T47D (cell line): ENCODE results near the gene C19orf38.

Experiments used
- DNase-seq, 2 experiments: peaks; one replicate each; pipeline versions ENCODE4 v3.0.0 to v3.0.0-alpha.2; 2011 to 2012; ENCODE audit warnings: low read depth in 1 of 2, low spot score in 1 of 2
- JUND ChIP-seq: IDR thresholded peaks from 2 replicates; pipeline ENCODE4 v1.6.1; 2012; ENCODE audit warnings: low read depth
- in situ Hi-C: cut with HindIII; loops from 2 replicates; pipeline ENCODE4 v1.10.0; 2016; ENCODE audit warnings: low sequenced_read_pairs, low pct_unique_long_range_greater_than_20kb

Gene C19orf38

GRCh38 chr19:10915130-10916091 lies 67.2 kb downstream of the C19orf38 start:
- DNase-seq: no peak
- no peak for TF ChIP-seq JUND
- in situ Hi-C loops: no loop called here

- TF ChIP-seq JUND: no peak
- in situ Hi-C loops: no loop called here
- no peak for DNase-seq
Measured at GRCh38 chr19:10916602-10917001, 68.4 kb downstream of the C19orf38 start.

GRCh38 chr19:10918359-10918758 lies 70.1 kb downstream of the C19orf38 start:
- in situ Hi-C loops: no loop called here
- no peak for DNase-seq
- no peak for TF ChIP-seq JUND
